NOMO-1 treated with DMSO at 0.1 percent for 48 hours (cell line): ENCODE data around the gene AQP9.

Experiments
- DNase-seq: peaks from one replicate; lab custom pipeline; 2025; ENCODE audit not compliant: unreplicated experiment; lab: John Stamatoyannopoulos, UW

Gene AQP9

GRCh38 chr15:58222679-58223078 lies 84.5 kb downstream of the AQP9 start:
- DNase-seq = peak; percentile 1

GRCh38 chr15:58223432-58223831 lies 85.3 kb downstream of the AQP9 start:
- DNase-seq = no peak

GRCh38 chr15:58224068-58224467 lies 85.9 kb downstream of the AQP9 start:
- DNase-seq = no peak

- peak; percentile 58 for DNase-seq
These were observed 89.7 kb downstream of the AQP9 start for GRCh38 chr15:58227706-58228543.

- DNase-seq = no peak
These were observed 90.5 kb downstream of the AQP9 start for GRCh38 chr15:58228718-58229117.

- no peak for DNase-seq
These were observed 91.2 kb downstream of the AQP9 start for GRCh38 chr15:58229297-58229768.

GRCh38 chr15:58232281-58233065 lies 94.3 kb downstream of the AQP9 start:
- peak; percentile 31 for DNase-seq

- DNase-seq = no peak
These were observed 95.2 kb downstream of the AQP9 start for GRCh38 chr15:58233341-58233740.
